Astrocyte of the cerebellum (primary cell): Measurements from ENCODE around the gene CHD2.

Experiments
- DNase-seq: peaks from one replicate; pipeline ENCODE4 v3.0.0-alpha.2; 2011; ENCODE audit warnings: low read depth
- H3K4me3 ChIP-seq: 2 replicates; pipeline ENCODE4 v1.5.1; 2011; ENCODE audit warnings: mild to moderate bottlenecking, low read depth, low read length, moderate library complexity
- in situ Hi-C: cut with HindIII; loops from 2 replicates; pipeline ENCODE4 v1.10.0; 2017; ENCODE audit warnings: low sequenced_read_pairs
- TF ChIP-seq, protein P1 (sequence below): IDR thresholded peaks from 2 replicates; pipeline ENCODE4 v1.5.1; 2012; ENCODE audit warnings: low read length, low read depth, moderate library complexity, mild to moderate bottlenecking; ENCODE audit errors: missing control alignments

Gene CHD2

GRCh38 chr15:92944946-92945521 is 44.9 kb downstream of the CHD2 start:
- in situ Hi-C loops, result loop anchor here (5.0 kb wide), 1 partner anchor 57 kb away; no protein-coding TSS in a partner anchor
- TF ChIP-seq, protein P1, sequence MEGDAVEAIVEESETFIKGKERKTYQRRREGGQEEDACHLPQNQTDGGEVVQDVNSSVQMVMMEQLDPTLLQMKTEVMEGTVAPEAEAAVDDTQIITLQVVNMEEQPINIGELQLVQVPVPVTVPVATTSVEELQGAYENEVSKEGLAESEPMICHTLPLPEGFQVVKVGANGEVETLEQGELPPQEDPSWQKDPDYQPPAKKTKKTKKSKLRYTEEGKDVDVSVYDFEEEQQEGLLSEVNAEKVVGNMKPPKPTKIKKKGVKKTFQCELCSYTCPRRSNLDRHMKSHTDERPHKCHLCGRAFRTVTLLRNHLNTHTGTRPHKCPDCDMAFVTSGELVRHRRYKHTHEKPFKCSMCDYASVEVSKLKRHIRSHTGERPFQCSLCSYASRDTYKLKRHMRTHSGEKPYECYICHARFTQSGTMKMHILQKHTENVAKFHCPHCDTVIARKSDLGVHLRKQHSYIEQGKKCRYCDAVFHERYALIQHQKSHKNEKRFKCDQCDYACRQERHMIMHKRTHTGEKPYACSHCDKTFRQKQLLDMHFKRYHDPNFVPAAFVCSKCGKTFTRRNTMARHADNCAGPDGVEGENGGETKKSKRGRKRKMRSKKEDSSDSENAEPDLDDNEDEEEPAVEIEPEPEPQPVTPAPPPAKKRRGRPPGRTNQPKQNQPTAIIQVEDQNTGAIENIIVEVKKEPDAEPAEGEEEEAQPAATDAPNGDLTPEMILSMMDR, result no peak

GRCh38 chr15:92947071-92947730 is 47.1 kb downstream of the CHD2 start:
- TF ChIP-seq, protein P1, result no peak
- in situ Hi-C loops, result no loop called here
- H3K4me3 ChIP-seq, result no peak overlapping the region
- DNase-seq, result no peak

More at GRCh38 chr15:92944946-92945521, 44.9 kb downstream of the CHD2 start:
- no peak for DNase-seq
- no peak overlapping the region for H3K4me3 ChIP-seq

DNA sequence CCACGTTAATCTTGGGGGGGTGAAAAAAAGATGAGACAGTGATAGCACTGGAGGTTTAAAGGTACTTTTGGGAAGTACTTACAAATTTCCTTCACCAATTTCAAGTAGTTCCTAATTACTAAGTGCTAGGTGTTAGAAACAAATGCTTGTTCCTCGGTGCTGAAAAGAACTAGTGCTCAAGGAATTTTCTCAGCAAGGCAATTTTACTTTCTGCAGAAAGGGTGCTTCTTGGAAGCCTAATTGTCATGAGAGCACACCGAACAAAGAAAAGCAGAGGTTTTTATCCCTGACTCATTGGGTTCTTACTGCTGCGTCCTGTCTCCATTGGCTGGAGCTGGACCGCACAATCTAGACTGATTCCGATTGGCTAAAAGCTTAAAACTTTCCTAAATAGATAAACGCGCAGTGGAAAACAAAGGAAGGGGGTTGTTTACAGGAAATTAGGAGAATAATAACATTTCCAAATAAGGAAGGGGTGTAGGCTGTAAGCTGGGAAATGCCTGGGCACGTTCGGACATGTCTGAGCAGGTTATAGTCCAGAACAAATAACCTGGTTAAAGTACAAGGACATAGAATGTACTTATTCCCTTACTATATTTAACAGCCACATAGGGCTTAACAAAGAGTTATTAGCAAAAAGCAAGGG is 49.6 kb downstream of the CHD2 start:
- DNase-seq, result no peak
- in situ Hi-C loops, result no loop called here
- H3K4me3 ChIP-seq, result no peak overlapping the region
- TF ChIP-seq, protein P1, result no peak

DNA sequence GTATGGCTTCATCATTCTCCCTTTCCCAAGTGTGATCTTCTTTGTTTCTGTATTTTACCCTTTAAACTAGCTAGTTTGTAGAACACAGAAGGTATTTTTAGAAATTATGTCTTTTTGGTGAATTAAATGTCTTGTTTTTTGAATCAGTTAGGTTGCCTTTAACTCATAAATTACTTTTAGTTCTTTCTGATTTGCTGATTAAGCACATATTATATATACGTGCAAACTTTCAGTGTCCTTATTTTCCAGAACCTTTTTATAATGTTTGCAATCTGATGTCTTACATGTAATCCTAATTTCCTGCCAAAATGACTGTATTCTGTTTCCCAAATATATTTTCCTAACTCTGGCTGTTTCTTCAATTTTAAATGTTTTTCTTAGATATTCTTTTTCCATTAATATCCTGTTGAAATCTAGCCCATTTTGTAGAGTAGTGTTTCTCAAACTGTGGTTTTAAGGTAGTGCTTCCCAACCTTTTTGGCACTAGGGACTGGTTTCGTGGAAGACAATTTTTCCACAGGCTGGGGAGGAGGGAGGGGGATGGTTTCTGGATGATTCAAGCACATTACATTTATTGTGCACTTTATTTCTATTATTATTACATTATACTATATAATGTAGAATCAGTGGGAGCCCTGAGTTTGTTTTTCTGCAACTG is 51.8 kb downstream of the CHD2 start:
- no peak for DNase-seq
- in situ Hi-C loops, result no loop called here
- TF ChIP-seq, protein P1, result no peak
- H3K4me3 ChIP-seq, result no peak overlapping the region

DNA sequence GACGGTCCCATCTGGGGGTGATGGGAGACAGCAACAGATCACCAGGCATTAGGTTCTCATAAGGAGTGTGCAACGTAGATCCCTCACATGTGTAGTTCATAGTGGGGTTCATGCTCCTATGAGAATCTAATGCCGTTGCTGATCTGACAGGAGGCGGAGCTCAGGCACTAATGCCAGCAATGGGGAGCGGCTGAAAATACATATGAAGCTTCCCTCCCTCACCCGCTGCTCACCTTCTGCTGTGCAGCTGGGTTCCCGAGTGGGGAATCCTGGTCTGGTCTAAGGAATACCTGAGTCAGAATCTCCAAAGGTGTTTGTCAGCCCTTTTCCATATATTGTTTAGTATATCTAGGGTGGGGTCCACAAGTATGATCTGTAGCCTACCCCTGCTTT is 52.3 kb downstream of the CHD2 start:
- DNase-seq, result no peak
- TF ChIP-seq, protein P1, result no peak
- no peak overlapping the region for H3K4me3 ChIP-seq
- in situ Hi-C loops, result no loop called here

DNA sequence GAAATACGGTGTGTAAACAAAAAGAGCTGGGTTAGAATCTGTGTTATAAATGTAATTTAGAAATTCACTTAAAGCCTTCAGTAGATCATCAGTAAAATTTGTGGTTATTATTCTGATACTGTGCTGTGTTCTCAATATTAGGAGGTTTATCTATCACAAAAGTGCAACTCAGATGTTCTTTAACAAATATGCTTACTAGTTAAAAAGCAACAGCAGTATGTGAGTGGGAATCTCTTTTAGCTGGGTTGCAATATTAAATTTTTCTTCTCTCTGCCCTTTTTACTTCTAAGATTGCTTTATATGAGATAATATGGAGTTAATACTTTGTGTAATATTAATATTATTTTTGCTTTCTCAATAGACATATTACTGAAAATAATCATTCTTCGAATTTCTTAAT is 53.4 kb downstream of the CHD2 start:
- H3K4me3 ChIP-seq, result no peak overlapping the region
- no peak for DNase-seq
- in situ Hi-C loops, result no loop called here
- TF ChIP-seq, protein P1, result no peak
